Measurements from ENCODE around the gene PLEKHA6. TPM values are rescaled to one million over a fixed set of nuclear protein-coding genes. Genes with fewer than 3 reads are reported as not detected.

Gene PLEKHA6
- total and polyA plus RNA-seq, 2 of the 4 experiments (the other 2 are of a cell fraction): 8.2 to 19.9 TPM

DNA sequence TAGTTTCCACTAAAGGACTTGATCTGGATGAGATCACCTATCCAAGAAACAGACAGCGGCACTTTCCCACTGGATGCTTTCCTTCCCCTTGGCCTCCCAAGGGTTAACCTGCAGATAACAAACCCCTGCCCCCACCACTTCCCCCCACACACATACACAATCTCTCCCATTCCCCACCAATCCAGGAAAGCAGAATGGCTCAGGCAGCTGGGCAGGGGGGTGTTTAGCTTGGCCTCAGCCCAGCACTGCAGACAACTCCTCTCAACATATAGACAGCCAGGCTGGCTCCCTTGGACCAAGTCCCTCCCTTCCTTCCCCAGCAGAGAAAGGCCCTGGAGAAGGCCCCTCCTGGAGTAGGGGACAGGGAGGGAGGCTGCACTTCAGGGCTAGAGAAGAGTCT lies 24.6 kb downstream of the PLEKHA6 start:
- Histone ChIP-seq H3K23ac (ENCODE audit: low read depth, low read length) (0 out of 2 replicates have a peak overlapping the region, but pooled peaks have one; percentile 34), H3K9me3 (ENCODE audit: control insufficient read depth, insufficient read depth, low read length) (no peaks in the 10 kb centered on the region), H3K4me2 (ENCODE audit: low read depth, low read length) (no peak overlapping the region; the same call in 1 of the 2 replicates), H4K20me1 (ENCODE audit: insufficient read depth, low read length) (no peaks in the 10 kb centered on the region), H4K8ac (ENCODE audit: low read depth in 2 of 2, low read length in 2 of 2) (no peak overlapping the region; a peak in 1 of 4 replicates), H3K14ac (replicated peaks; ENCODE audit: low read depth, low read length) (no peak overlapping the region), H3K4me3 (ENCODE audit: insufficient read depth, low read depth, low read length) (no peak overlapping the region), H2BK15ac (ENCODE audit: low read depth, low read length) (no peak overlapping the region), H3K27me3 (ENCODE audit: control insufficient read depth, insufficient read depth, low read length) (no peaks in the 10 kb centered on the region), H3K4me1 (ENCODE audit: control insufficient read depth, insufficient read depth, low read length) (peaks cover 34% of the 10 kb centered on the region), H3K9ac (ENCODE audit: low read depth, low read length) (no peak overlapping the region), H3K27ac (ENCODE audit: insufficient read depth, low read length) (no peak overlapping the region), H3K36me3 (ENCODE audit: control insufficient read depth, insufficient read depth, low read length) (no peaks in the 10 kb centered on the region), H3K4ac (ENCODE audit: low read depth, low read length) (peak overlapping the region; percentile 56), H2BK5ac (ENCODE audit: low read depth, low read length, poor library complexity, severe bottlenecking) (no peak overlapping the region), H2AFZ (replicated peaks; ENCODE audit: low read length, poor library complexity) (peak overlapping the region; percentile 51), H2BK120ac (ENCODE audit: low read depth, low read length) (no peak overlapping the region), H2AK9ac (replicated peaks; ENCODE audit: low read depth, low read length, poor library complexity) (peak overlapping the region; percentile 67), H3K9me1 (ENCODE audit: insufficient read depth, low read length) (peaks cover 10% of the 10 kb centered on the region; the same call in 1 of the 2 replicates), H2AK5ac (ENCODE audit: low read depth, low read length) (no peak overlapping the region), H2BK20ac (ENCODE audit: low read depth, low read length) (no peak overlapping the region), H4K5ac (ENCODE audit: low read depth, low read length) (no peak overlapping the region; the same call in 1 of the 2 replicates), H4K91ac (ENCODE audit: insufficient read depth, low read depth, low read length) (peak overlapping the region; percentile 15; the same call in 1 of the 2 replicates), H3K56ac (ENCODE audit: extremely low read depth, insufficient read depth, low read length) (no peak overlapping the region), H3K79me1 (ENCODE audit: low read depth in 1 of 2, low read length in 2 of 2) (no peaks in the 10 kb centered on the region), H3K18ac (ENCODE audit: low read depth, low read length) (peak overlapping the region; percentile 5; the same call in 1 of the 2 replicates)
- no peak for DNase-seq
- in situ Hi-C loops (cut with MboI; ENCODE audit: low sequenced_read_pairs) (no loop called here), intact Hi-C loops (cut with micrococcal nuclease) (no loop called here), dilution Hi-C loops (cut with HindIII; ENCODE audit: low sequenced_read_pairs, unreplicated experiment) (no loop called here)
- TF ChIP-seq MAFK (IDR thresholded peaks at IDR 0.05; ENCODE audit: low read depth, low read length) (no peak), BHLHE40 (IDR thresholded peaks at IDR 0.05; ENCODE audit: low read depth, low read length) (no peak), CEBPB (IDR thresholded peaks at IDR 0.05; ENCODE audit: low read depth, low read length) (no peak), MXI1 (IDR thresholded peaks at IDR 0.05; ENCODE audit: borderline replicate concordance, low read depth, low read length) (no peak), MAZ (IDR thresholded peaks at IDR 0.05; ENCODE audit: borderline replicate concordance, low read depth, low read length) (no peak), SMC3 (IDR thresholded peaks at IDR 0.05; ENCODE audit: low read depth, low read length) (no peak), FOS (IDR thresholded peaks at IDR 0.05; ENCODE audit: low read depth, low read length) (no peak), POLR2A (IDR thresholded peaks at IDR 0.05; ENCODE audit: low read depth, low read length) (no peak)
- TF ChIP-seq, protein P1, sequence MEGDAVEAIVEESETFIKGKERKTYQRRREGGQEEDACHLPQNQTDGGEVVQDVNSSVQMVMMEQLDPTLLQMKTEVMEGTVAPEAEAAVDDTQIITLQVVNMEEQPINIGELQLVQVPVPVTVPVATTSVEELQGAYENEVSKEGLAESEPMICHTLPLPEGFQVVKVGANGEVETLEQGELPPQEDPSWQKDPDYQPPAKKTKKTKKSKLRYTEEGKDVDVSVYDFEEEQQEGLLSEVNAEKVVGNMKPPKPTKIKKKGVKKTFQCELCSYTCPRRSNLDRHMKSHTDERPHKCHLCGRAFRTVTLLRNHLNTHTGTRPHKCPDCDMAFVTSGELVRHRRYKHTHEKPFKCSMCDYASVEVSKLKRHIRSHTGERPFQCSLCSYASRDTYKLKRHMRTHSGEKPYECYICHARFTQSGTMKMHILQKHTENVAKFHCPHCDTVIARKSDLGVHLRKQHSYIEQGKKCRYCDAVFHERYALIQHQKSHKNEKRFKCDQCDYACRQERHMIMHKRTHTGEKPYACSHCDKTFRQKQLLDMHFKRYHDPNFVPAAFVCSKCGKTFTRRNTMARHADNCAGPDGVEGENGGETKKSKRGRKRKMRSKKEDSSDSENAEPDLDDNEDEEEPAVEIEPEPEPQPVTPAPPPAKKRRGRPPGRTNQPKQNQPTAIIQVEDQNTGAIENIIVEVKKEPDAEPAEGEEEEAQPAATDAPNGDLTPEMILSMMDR (conservative IDR thresholded peaks at IDR 0.05; ENCODE audit: low read depth, low read length): no peak
- TF ChIP-seq, protein P2, sequence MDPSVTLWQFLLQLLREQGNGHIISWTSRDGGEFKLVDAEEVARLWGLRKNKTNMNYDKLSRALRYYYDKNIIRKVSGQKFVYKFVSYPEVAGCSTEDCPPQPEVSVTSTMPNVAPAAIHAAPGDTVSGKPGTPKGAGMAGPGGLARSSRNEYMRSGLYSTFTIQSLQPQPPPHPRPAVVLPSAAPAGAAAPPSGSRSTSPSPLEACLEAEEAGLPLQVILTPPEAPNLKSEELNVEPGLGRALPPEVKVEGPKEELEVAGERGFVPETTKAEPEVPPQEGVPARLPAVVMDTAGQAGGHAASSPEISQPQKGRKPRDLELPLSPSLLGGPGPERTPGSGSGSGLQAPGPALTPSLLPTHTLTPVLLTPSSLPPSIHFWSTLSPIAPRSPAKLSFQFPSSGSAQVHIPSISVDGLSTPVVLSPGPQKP (IDR thresholded peaks at IDR 0.05; ENCODE audit: borderline replicate concordance, low read depth, low read length): no peak
- TF ChIP-seq, protein P3, sequence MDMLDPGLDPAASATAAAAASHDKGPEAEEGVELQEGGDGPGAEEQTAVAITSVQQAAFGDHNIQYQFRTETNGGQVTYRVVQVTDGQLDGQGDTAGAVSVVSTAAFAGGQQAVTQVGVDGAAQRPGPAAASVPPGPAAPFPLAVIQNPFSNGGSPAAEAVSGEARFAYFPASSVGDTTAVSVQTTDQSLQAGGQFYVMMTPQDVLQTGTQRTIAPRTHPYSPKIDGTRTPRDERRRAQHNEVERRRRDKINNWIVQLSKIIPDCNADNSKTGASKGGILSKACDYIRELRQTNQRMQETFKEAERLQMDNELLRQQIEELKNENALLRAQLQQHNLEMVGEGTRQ (IDR thresholded peaks at IDR 0.05; ENCODE audit: low read depth, low read length): no peak
- ATAC-seq (ENCODE audit: low read depth): peak; percentile 53
- BruUV-seq (replicated peaks): no TSS peak
- WGBS, 2 experiments (ENCODE audit: extremely low coverage in 2 of 2, insufficient read length in 1 of 2): no CpG with 5 or more reads among the region's 1 CpG
- POLR2A ChIA-PET (ENCODE audit: unreplicated experiment): no interaction called here
- CTCF ChIA-PET: no interaction called here

Measured in IMR-90 (cell line).